ENCODE results near the gene BDKRB2.

Gene BDKRB2

DNA sequence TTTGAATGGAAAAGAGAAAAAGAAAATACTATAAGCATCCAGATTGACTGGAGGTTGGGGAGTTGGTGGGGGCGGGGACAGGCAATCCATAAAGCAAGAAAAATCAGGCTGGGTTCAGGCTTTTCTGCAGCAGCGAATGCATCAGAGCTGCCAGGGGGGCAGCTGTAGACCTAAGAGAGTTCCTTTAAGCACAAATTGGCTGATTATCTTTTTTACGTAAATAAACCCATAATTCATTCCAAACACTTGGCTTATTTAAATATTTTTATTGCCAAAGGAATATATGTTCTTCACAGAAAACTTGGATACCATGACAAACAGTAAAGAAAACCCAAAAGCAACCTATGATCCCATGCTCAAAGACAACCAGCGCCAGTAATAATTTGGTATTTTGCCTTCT is 10.2 kb downstream of the BDKRB2 start:
- Histone ChIP-seq H3K9ac (ENCODE audit: low read depth, low read length, poor library complexity, severe bottlenecking) (no peak overlapping the region), H3K9me3 (ENCODE audit: insufficient read depth, low read depth, low read length) (no peaks in the 10 kb centered on the region), H3K4me1 (ENCODE audit: insufficient read depth, low read length, poor library complexity, severe bottlenecking) (no peaks in the 10 kb centered on the region), H3K36me3 (ENCODE audit: insufficient read depth, low read length) (no peaks in the 10 kb centered on the region), H3K9me2 (replicated peaks; ENCODE audit: low read depth, low read length) (no peaks in the 10 kb centered on the region; the same call in 1 of the 2 replicates), H3K4me3 (ENCODE audit: low read length, poor library complexity, severe bottlenecking) (no peak overlapping the region), H3F3A (ENCODE audit: low read depth) (no peaks in the 10 kb centered on the region), H2AFZ (ENCODE audit: low read length) (no peak overlapping the region), H3K79me2 (ENCODE audit: insufficient read depth, low read length) (no peaks in the 10 kb centered on the region), H4K20me1 (ENCODE audit: insufficient read depth, low read length, poor library complexity, severe bottlenecking) (no peaks in the 10 kb centered on the region), H3K27me3 (ENCODE audit: insufficient read depth, low read length, poor library complexity, severe bottlenecking) (no peaks in the 10 kb centered on the region), H3K4me2 (ENCODE audit: low read depth, low read length, poor library complexity, severe bottlenecking) (no peak overlapping the region)
- TF ChIP-seq, protein P1, sequence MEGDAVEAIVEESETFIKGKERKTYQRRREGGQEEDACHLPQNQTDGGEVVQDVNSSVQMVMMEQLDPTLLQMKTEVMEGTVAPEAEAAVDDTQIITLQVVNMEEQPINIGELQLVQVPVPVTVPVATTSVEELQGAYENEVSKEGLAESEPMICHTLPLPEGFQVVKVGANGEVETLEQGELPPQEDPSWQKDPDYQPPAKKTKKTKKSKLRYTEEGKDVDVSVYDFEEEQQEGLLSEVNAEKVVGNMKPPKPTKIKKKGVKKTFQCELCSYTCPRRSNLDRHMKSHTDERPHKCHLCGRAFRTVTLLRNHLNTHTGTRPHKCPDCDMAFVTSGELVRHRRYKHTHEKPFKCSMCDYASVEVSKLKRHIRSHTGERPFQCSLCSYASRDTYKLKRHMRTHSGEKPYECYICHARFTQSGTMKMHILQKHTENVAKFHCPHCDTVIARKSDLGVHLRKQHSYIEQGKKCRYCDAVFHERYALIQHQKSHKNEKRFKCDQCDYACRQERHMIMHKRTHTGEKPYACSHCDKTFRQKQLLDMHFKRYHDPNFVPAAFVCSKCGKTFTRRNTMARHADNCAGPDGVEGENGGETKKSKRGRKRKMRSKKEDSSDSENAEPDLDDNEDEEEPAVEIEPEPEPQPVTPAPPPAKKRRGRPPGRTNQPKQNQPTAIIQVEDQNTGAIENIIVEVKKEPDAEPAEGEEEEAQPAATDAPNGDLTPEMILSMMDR (conservative IDR thresholded peaks at IDR 0.05; ENCODE audit: low read length) = no peak
- no peak for TF ChIP-seq EZH2phosphoT487 (IDR thresholded peaks at IDR 0.05; ENCODE audit: borderline replicate concordance)

DNA sequence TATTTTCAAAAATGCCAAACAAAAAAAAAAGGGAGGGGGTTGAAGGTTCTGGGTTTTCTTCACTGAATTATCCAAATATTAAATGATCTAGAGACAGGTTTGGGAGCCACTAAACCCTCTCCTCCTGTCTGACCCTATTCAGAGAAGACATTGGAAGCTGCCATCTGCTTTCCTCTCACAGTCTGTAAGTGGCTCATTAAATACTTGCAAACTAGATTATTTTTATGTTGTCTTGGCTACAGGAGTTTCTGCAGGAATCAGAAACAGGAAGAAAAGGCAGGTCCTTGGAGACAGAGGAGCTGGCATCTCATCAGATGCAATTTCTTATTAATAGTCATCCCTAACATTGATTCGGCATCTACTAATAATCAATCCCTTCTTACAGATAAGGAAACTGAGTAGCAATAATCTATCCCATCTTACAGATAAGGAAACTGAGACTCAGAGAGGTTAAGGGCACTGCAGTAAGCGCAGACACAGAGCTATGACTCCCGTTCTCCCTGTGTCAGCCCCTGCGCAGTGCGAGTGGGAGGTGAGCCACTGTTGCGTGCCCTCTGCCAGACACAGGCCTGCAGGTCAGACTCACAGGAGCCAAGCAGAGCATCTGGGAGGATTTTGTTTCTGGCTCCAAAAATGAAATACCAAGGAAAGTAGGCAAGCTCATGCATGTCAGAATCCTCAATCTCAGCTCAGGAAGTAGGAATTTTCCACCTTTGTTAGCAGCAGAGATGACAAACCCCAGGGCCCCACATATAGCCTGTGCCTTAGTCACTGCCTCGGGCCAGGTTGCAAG is 11.0 kb downstream of the BDKRB2 start:
- Histone ChIP-seq H3K9me2 (replicated peaks; ENCODE audit: low read depth, low read length) (no peaks in the 10 kb centered on the region; the same call in 1 of the 2 replicates), H3K9ac (ENCODE audit: low read depth, low read length, poor library complexity, severe bottlenecking) (no peak overlapping the region), H3K4me2 (ENCODE audit: low read depth, low read length, poor library complexity, severe bottlenecking) (no peak overlapping the region), H3K36me3 (ENCODE audit: insufficient read depth, low read length) (no peaks in the 10 kb centered on the region), H3K9me3 (ENCODE audit: insufficient read depth, low read depth, low read length) (no peaks in the 10 kb centered on the region), H3K79me2 (ENCODE audit: insufficient read depth, low read length) (no peaks in the 10 kb centered on the region), H4K20me1 (ENCODE audit: insufficient read depth, low read length, poor library complexity, severe bottlenecking) (no peaks in the 10 kb centered on the region), H3K27me3 (ENCODE audit: insufficient read depth, low read length, poor library complexity, severe bottlenecking) (no peaks in the 10 kb centered on the region), H3F3A (ENCODE audit: low read depth) (no peaks in the 10 kb centered on the region), H2AFZ (ENCODE audit: low read length) (no peak overlapping the region), H3K4me3 (ENCODE audit: low read length, poor library complexity, severe bottlenecking) (no peak overlapping the region), H3K4me1 (ENCODE audit: insufficient read depth, low read length, poor library complexity, severe bottlenecking) (no peaks in the 10 kb centered on the region)
- TF ChIP-seq, protein P1 (conservative IDR thresholded peaks at IDR 0.05; ENCODE audit: low read length) = no peak
- TF ChIP-seq EZH2phosphoT487 (IDR thresholded peaks at IDR 0.05; ENCODE audit: borderline replicate concordance) = no peak

DNA sequence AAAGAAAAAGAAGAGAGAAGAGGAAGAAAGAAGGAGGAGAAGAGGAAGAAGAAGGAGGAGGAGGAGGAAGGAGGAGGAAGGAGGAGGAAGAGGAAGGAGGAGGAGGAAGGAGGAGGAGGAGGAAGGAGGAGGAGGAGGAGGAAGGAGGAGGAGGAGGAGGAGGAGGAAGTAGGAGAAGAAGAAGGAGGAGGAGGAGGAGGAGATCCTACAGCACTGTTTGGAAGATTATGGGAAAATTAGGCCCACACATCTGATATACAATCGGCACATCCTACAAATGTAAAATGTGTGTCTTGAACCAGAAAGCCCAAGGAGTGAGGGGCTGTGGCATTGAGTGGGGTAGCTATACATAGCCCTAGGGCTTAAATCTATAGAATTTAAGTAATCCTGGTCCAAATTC is 12.0 kb downstream of the BDKRB2 start:
- H3K4me3 ChIP-seq (ENCODE audit: low read length, poor library complexity, severe bottlenecking) = no peak overlapping the region
- TF ChIP-seq, protein P1 (conservative IDR thresholded peaks at IDR 0.05; ENCODE audit: low read length) = no peak
- no peak for TF ChIP-seq EZH2phosphoT487 (IDR thresholded peaks at IDR 0.05; ENCODE audit: borderline replicate concordance)
- H3K4me1 ChIP-seq (ENCODE audit: insufficient read depth, low read length, poor library complexity, severe bottlenecking) = no peaks in the 10 kb centered on the region
- H2AFZ ChIP-seq (ENCODE audit: low read length) = no peak overlapping the region
- no peaks in the 10 kb centered on the region for H4K20me1 ChIP-seq (ENCODE audit: insufficient read depth, low read length, poor library complexity, severe bottlenecking)
- H3K9me3 ChIP-seq (ENCODE audit: insufficient read depth, low read depth, low read length) = no peaks in the 10 kb centered on the region
- H3K9me2 ChIP-seq (replicated peaks; ENCODE audit: low read depth, low read length) = no peaks in the 10 kb centered on the region
- H3K79me2 ChIP-seq (ENCODE audit: insufficient read depth, low read length) = no peaks in the 10 kb centered on the region
- H3K27me3 ChIP-seq (ENCODE audit: insufficient read depth, low read length, poor library complexity, severe bottlenecking) = no peaks in the 10 kb centered on the region
- H3K9ac ChIP-seq (ENCODE audit: low read depth, low read length, poor library complexity, severe bottlenecking) = no peak overlapping the region
- no peaks in the 10 kb centered on the region for H3F3A ChIP-seq (ENCODE audit: low read depth)
- no peak overlapping the region for H3K4me2 ChIP-seq (ENCODE audit: low read depth, low read length, poor library complexity, severe bottlenecking)
- no peaks in the 10 kb centered on the region for H3K36me3 ChIP-seq (ENCODE audit: insufficient read depth, low read length)

All from Loucy (cell line).